Neural cell (in vitro differentiated cells): ENCODE results near the gene TTYH3. TPM values are rescaled to one million over a fixed set of nuclear protein-coding genes. Genes with fewer than 3 reads are reported as not detected.

ENCODE experiments used
- H2AFZ ChIP-seq: fragments of 200-600, 300-800 bp; sonication (generic), shearing (Covaris generic); 2 replicates; pipeline ENCODE4 v1.6.0; 2014; ENCODE audit warnings: low read depth, mild to moderate bottlenecking, antibody characterized with exemption, low read length, moderate library complexity
- H3F3A ChIP-seq: fragments of 200-600 bp; shearing (Covaris generic); 2 replicates; pipeline ENCODE4 v1.6.1; 2016; ENCODE audit warnings: mild to moderate bottlenecking, moderate library complexity, mixed read lengths, antibody characterized with exemption, low read length; ENCODE audit not compliant: insufficient read depth, poor library complexity, severe bottlenecking
- H3K27ac ChIP-seq: fragments of 200-600, 300-800 bp; sonication (generic), shearing (Covaris generic); 2 replicates; pipeline ENCODE4 v1.5.1; 2014; ENCODE audit warnings: mild to moderate bottlenecking, low read length, moderate library complexity
- H3K27me3 ChIP-seq: fragments of 300-800, 200-600 bp; sonication (generic), shearing (Covaris generic); 2 replicates; pipeline ENCODE4 v1.6.0; 2014; ENCODE audit warnings: mild to moderate bottlenecking, low read depth, low read length, moderate library complexity; ENCODE audit not compliant: insufficient read depth
- H3K36me3 ChIP-seq: fragments of 300-800, 200-600 bp; sonication (generic), shearing (Covaris generic); 2 replicates; pipeline ENCODE4 v1.5.1; 2014; ENCODE audit warnings: mild to moderate bottlenecking, antibody characterized with exemption, low read length, moderate library complexity; ENCODE audit not compliant: insufficient read depth
- H3K4me2 ChIP-seq: fragments of 300-800, 200-600 bp; sonication (generic), shearing (Covaris generic); 2 replicates; pipeline ENCODE4 v1.6.0; 2014; ENCODE audit warnings: mild to moderate bottlenecking, low read length
- H3K4me3 ChIP-seq: fragments of 300-800, 200-600 bp; sonication (generic), shearing (Covaris generic); 2 replicates; pipeline ENCODE4 v1.5.1; 2014; ENCODE audit warnings: mild to moderate bottlenecking, low read length, moderate library complexity
- H3K79me2 ChIP-seq: fragments of 200-600 bp; shearing (Covaris generic); replicated peaks from 2 replicates; pipeline ENCODE4 v1.6.0; 2014; ENCODE audit warnings: mild to moderate bottlenecking, low read length, moderate library complexity; ENCODE audit not compliant: insufficient read depth
- H3K9ac ChIP-seq: fragments of 300-800, 200-600 bp; sonication (generic), shearing (Covaris generic); 2 replicates; pipeline ENCODE4 v1.6.1; 2016; ENCODE audit warnings: mild to moderate bottlenecking, low read length, mixed read lengths
- H3K9me2 ChIP-seq: fragments of 200-600 bp; shearing (Covaris generic); 2 replicates; pipeline ENCODE4 v1.6.1; 2016; ENCODE audit warnings: mild to moderate bottlenecking, low read length, mixed read lengths; ENCODE audit not compliant: insufficient read depth
- H3K9me3 ChIP-seq: fragments of 200-600, 300-800 bp; sonication (generic), shearing (Covaris generic); 2 replicates; pipeline ENCODE4 v1.6.1; 2016; ENCODE audit warnings: mild to moderate bottlenecking, mixed run types, low read length, moderate library complexity, mixed read lengths
- H4K20me1 ChIP-seq: fragments of 200-600 bp; shearing (Covaris generic); 2 replicates; pipeline ENCODE4 v1.6.1; 2016; ENCODE audit warnings: mild to moderate bottlenecking, mixed run types; ENCODE audit not compliant: insufficient read depth
- CTCF ChIP-seq: fragments of 450-650 bp; IDR thresholded peaks from 2 replicates; pipeline ENCODE4 v1.5.1; 2014; ENCODE audit warnings: antibody characterized with exemption, mild to moderate bottlenecking, moderate library complexity; ENCODE audit not compliant: poor library complexity, severe bottlenecking
- EP300 ChIP-seq: fragments of 450-650 bp; conservative IDR thresholded peaks from 2 replicates; pipeline ENCODE4 v1.6.1; 2014; ENCODE audit warnings: antibody characterized with exemption, mild to moderate bottlenecking, moderate library complexity; ENCODE audit not compliant: poor library complexity, severe bottlenecking
- EZH2 ChIP-seq: fragments of 200-600, 300-800 bp; shearing (Covaris generic), sonication (generic); IDR thresholded peaks from 2 replicates; pipeline ENCODE4 v1.6.1; 2014; ENCODE audit warnings: antibody characterized with exemption, low read length, borderline replicate concordance, mild to moderate bottlenecking; ENCODE audit not compliant: insufficient read depth, poor library complexity, severe bottlenecking
- MXI1 ChIP-seq: fragments of 450-650 bp; conservative IDR thresholded peaks from 2 replicates; pipeline ENCODE4 v1.6.1; 2014; ENCODE audit warnings: antibody characterized with exemption, mild to moderate bottlenecking; ENCODE audit not compliant: poor library complexity, severe bottlenecking
- POLR2AphosphoS5 ChIP-seq: IDR thresholded peaks from 2 replicates; pipeline ENCODE4 v1.6.1; 2012
- RAD21 ChIP-seq: fragments of 450-650 bp; conservative IDR thresholded peaks from 2 replicates; pipeline ENCODE4 v1.6.1; 2014; ENCODE audit warnings: antibody characterized with exemption, mild to moderate bottlenecking, moderate library complexity
- SMC3 ChIP-seq: fragments of 450-650 bp; conservative IDR thresholded peaks from 2 replicates; pipeline ENCODE4 v1.6.1; 2014; ENCODE audit warnings: antibody characterized with exemption, mild to moderate bottlenecking, moderate library complexity; ENCODE audit not compliant: poor library complexity
- TAF1 ChIP-seq: IDR thresholded peaks from 2 replicates; pipeline ENCODE4 v1.6.1; 2012; ENCODE audit warnings: low read depth
- polyA plus RNA-seq: library from polyadenylated mRNA; depleted of rRNA; stranded (reverse); fragments of >200 nt; gene quantifications from 2 replicates; pipeline ENCODE4 v1.2.3, GENCODE V29; 2014
- TF ChIP-seq, protein P1 (sequence below): IDR thresholded peaks from 2 replicates; pipeline ENCODE4 v1.6.1; 2012; ENCODE audit warnings: borderline replicate concordance

TTYH3 gene
- polyA plus RNA-seq, 1 donor from 2014 or later: 17.0 TPM

GRCh38 chr7:2689343-2689847 is 57.6 kb downstream of the TTYH3 start:
- Histone ChIP-seq H3K79me2 (no peaks in the 10 kb centered on the region), H3K4me2 (no peak overlapping the region), H3K27me3 (peaks cover 30% of the 10 kb centered on the region), H2AFZ (no peak overlapping the region), H3K36me3 (no peaks in the 10 kb centered on the region), H3K9me3 (no peaks in the 10 kb centered on the region), H3K27ac (no peak overlapping the region), H3K9me2 (no peaks in the 10 kb centered on the region), H3K4me3 (no peak overlapping the region), H3K9ac (no peak overlapping the region), H3F3A (no peaks in the 10 kb centered on the region), H4K20me1 (no peaks in the 10 kb centered on the region)
- no peak for TF ChIP-seq RAD21
- TF ChIP-seq SMC3: no peak
- no peak for TF ChIP-seq POLR2AphosphoS5
- TF ChIP-seq EP300: no peak
- TF ChIP-seq EZH2: no peak
- TF ChIP-seq MXI1: no peak
- TF ChIP-seq, protein P1, sequence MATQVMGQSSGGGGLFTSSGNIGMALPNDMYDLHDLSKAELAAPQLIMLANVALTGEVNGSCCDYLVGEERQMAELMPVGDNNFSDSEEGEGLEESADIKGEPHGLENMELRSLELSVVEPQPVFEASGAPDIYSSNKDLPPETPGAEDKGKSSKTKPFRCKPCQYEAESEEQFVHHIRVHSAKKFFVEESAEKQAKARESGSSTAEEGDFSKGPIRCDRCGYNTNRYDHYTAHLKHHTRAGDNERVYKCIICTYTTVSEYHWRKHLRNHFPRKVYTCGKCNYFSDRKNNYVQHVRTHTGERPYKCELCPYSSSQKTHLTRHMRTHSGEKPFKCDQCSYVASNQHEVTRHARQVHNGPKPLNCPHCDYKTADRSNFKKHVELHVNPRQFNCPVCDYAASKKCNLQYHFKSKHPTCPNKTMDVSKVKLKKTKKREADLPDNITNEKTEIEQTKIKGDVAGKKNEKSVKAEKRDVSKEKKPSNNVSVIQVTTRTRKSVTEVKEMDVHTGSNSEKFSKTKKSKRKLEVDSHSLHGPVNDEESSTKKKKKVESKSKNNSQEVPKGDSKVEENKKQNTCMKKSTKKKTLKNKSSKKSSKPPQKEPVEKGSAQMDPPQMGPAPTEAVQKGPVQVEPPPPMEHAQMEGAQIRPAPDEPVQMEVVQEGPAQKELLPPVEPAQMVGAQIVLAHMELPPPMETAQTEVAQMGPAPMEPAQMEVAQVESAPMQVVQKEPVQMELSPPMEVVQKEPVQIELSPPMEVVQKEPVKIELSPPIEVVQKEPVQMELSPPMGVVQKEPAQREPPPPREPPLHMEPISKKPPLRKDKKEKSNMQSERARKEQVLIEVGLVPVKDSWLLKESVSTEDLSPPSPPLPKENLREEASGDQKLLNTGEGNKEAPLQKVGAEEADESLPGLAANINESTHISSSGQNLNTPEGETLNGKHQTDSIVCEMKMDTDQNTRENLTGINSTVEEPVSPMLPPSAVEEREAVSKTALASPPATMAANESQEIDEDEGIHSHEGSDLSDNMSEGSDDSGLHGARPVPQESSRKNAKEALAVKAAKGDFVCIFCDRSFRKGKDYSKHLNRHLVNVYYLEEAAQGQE: no peak
- TF ChIP-seq TAF1: no peak
- no peak for TF ChIP-seq CTCF

DNA sequence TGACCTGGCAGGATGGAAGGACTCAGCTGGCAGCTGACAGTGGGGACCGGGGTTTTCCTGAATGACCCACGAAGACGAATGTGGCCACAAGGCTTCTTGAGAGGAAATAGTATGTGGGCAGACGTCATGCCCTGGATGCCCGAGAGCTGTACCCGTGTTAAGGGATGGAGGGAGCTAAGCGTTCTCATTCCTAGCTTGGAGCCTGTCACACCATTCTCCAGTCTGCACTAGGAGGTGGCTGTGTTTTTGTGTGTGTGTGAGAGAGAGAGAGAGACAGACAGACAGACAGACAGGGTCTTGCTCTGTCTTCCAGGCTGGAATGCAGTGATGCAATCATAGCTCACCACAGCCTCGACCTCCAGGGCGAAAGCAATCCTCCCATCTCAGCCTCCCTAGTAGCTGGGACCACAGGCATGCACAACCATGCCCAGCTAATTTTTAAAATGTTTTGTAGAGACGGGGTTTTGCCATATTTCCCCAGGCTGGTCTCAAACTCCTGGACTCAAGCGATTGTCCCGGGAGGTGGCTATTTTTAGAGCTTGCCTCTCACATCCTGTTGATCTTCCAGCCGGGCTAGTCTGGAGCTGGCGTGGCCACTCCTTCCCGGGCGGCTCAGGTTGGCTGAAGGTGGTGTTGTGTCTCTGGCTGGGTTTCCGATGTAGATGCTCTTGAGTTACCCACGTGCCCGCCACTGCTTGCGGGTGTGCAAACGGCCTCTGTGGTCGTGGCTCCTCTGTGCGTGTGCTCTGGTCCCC is 58.3 kb downstream of the TTYH3 start:
- Histone ChIP-seq H3K27me3 (peaks cover 30% of the 10 kb centered on the region), H2AFZ (no peak overlapping the region), H3K27ac (no peak overlapping the region), H3K4me3 (no peak overlapping the region), H3K79me2 (no peaks in the 10 kb centered on the region), H3K9ac (no peak overlapping the region), H3K9me2 (no peaks in the 10 kb centered on the region), H3F3A (no peaks in the 10 kb centered on the region), H4K20me1 (no peaks in the 10 kb centered on the region), H3K9me3 (no peaks in the 10 kb centered on the region), H3K36me3 (no peaks in the 10 kb centered on the region), H3K4me2 (no peak overlapping the region)
- TF ChIP-seq EZH2 (no peak), POLR2AphosphoS5 (no peak), EP300 (no peak), SMC3 (no peak)
- TF ChIP-seq, protein P1: no peak
